ENCODE results near the gene STH.
"Not testable (repeated sequence)": the region's sequence is repeated elsewhere in the genome, so short reads cannot be mapped to it uniquely, and the experiment has no call there.

Gene STH

GRCh38 chr17:46009681-46010596 lies 10.9 kb downstream of the STH start:
- no peak for DNase-seq

DNA sequence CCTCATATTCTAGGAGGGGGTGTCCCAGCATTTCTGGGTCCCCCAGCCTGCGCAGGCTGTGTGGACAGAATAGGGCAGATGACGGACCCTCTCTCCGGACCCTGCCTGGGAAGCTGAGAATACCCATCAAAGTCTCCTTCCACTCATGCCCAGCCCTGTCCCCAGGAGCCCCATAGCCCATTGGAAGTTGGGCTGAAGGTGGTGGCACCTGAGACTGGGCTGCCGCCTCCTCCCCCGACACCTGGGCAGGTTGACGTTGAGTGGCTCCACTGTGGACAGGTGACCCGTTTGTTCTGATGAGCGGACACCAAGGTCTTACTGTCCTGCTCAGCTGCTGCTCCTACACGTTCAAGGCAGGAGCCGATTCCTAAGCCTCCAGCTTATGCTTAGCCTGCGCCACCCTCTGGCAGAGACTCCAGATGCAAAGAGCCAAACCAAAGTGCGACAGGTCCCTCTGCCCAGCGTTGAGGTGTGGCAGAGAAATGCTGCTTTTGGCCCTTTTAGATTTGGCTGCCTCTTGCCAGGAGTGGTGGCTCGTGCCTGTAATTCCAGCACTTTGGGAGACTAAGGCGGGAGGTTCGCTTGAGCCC lies 11.6 kb downstream of the STH start:
- no peak for DNase-seq

DNA sequence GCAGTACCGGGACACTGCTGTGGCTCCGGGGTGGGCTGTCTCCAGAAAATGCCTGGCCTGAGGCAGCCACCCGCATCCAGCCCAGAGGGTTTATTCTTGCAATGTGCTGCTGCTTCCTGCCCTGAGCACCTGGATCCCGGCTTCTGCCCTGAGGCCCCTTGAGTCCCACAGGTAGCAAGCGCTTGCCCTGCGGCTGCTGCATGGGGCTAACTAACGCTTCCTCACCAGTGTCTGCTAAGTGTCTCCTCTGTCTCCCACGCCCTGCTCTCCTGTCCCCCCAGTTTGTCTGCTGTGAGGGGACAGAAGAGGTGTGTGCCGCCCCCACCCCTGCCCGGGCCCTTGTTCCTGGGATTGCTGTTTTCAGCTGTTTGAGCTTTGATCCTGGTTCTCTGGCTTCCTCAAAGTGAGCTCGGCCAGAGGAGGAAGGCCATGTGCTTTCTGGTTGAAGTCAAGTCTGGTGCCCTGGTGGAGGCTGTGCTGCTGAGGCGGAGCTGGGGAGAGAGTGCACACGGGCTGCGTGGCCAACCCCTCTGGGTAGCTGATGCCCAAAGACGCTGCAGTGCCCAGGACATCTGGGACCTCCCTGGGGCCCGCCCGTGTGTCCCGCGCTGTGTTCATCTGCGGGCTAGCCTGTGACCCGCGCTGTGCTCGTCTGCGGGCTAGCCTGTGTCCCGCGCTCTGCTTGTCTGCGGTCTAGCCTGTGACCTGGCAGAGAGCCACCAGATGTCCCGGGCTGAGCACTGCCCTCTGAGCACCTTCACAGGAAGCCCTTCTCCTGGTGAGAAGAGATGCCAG lies 12.9 kb downstream of the STH start:
- no peak for DNase-seq

GRCh38 chr17:46012506-46013079 lies 13.5 kb downstream of the STH start:
- DNase-seq: no peak

DNA sequence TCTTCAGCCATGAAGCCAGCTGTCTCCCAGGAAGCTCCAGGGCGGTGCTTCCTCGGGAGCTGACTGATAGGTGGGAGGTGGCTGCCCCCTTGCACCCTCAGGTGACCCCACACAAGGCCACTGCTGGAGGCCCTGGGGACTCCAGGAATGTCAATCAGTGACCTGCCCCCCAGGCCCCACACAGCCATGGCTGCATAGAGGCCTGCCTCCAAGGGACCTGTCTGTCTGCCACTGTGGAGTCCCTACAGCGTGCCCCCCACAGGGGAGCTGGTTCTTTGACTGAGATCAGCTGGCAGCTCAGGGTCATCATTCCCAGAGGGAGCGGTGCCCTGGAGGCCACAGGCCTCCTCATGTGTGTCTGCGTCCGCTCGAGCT lies 14.1 kb downstream of the STH start:
- no peak for DNase-seq

DNA sequence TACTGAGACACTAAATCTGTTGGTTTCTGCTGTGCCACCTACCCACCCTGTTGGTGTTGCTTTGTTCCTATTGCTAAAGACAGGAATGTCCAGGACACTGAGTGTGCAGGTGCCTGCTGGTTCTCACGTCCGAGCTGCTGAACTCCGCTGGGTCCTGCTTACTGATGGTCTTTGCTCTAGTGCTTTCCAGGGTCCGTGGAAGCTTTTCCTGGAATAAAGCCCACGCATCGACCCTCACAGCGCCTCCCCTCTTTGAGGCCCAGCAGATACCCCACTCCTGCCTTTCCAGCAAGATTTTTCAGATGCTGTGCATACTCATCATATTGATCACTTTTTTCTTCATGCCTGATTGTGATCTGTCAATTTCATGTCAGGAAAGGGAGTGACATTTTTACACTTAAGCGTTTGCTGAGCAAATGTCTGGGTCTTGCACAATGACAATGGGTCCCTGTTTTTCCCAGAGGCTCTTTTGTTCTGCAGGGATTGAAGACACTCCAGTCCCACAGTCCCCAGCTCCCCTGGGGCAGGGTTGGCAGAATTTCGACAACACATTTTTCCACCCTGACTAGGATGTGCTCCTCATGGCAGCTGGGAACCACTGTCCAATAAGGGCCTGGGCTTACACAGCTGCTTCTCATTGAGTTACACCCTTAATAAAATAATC lies 14.6 kb downstream of the STH start:
- DNase-seq: no peak

GRCh38 chr17:46019408-46019925 lies 20.4 kb downstream of the STH start:
- DNase-seq: not testable (repeated sequence)

DNA sequence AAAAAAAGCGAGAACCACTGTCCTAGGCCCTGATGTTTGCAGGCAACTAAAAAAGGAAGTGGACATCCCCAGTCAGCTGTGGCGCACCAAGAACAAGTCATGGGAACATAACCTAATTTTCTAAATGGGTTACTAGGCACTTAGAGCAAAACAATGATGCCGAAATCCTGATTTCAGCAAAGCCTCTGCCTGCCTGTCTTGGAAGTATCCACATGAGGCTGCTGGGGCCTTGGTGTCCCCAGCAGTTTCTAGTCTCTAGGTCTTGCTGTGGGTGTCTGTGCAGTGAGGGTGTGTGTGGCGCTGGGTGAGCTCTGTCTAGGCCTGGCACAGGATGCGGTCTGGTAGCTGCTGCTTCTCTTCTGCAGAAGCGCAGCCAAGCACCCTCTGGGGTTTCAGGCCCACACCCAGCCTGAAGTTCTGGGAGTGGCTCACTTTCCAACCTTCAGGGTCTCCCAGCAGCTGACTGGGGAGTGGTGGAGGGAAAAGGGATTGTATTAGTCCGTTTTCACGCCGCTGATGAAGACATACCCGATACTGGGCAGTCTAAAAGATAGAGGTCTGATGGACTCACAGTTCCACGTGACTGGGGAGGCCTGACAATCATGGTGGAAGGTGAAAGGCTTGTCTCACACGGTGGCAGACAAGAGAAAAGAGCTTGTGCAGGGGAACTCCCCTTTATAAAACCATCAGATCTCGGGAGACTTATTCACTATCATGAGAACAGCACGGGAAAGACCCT lies 21.1 kb downstream of the STH start:
- DNase-seq: peak in 2 of 4 experiments; percentile 12 to 48

DNA sequence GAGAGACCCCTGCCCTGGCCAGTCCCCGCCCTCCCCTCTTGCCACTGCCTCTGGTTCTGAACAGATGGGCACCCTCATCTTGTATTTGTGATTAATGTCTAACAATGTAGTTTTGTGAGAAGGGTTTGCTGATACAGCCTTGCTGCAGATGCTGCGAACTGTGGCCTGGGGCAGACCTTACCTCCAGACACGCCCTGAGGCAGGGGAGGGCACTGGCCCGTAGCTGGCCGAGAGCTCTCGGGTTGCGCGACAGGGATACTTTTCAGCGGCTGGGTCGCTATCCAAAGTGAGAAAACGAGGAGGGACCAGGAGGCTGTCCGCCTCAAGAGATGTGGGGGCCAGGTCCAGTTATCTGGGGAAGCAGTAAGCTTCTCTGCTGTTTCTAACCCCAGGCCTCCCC lies 21.9 kb downstream of the STH start:
- no peak for DNase-seq

DNA sequence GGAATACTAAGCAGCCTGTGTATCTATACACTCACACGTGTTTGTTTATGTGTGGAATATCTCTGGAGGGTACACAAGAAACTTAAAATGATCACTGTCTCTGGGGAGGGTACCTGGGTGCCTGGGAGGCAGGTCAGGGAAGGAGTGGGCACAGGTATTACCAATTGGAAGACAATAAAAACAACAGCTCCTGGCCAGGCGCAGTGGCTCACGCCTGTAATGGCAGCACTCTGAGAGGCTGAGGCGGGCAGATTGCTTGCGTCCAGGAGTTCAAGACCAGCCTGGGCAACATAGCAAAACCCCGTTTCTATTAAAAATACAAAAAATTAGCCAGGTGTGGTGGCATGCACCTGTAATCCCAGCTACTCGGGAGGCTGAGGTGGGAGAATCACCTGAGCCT lies 24.3 kb downstream of the STH start:
- not testable (repeated sequence) for DNase-seq

DNA sequence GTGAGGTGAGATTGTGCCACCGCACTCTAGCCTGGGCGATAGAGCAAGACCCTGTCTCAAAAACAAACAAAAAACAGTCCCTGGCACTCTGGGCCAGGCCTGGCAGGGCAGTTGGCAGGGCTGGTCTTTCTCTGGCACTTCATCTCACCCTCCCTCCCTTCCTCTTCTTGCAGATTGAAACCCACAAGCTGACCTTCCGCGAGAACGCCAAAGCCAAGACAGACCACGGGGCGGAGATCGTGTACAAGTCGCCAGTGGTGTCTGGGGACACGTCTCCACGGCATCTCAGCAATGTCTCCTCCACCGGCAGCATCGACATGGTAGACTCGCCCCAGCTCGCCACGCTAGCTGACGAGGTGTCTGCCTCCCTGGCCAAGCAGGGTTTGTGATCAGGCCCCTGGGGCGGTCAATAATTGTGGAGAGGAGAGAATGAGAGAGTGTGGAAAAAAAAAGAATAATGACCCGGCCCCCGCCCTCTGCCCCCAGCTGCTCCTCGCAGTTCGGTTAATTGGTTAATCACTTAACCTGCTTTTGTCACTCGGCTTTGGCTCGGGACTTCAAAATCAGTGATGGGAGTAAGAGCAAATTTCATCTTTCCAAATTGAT lies 24.8 kb downstream of the STH start:
- no peak for DNase-seq

DNA sequence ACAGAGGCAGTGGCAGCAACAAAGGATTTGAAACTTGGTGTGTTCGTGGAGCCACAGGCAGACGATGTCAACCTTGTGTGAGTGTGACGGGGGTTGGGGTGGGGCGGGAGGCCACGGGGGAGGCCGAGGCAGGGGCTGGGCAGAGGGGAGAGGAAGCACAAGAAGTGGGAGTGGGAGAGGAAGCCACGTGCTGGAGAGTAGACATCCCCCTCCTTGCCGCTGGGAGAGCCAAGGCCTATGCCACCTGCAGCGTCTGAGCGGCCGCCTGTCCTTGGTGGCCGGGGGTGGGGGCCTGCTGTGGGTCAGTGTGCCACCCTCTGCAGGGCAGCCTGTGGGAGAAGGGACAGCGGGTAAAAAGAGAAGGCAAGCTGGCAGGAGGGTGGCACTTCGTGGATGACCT lies 25.5 kb downstream of the STH start:
- DNase-seq: no peak

DNA sequence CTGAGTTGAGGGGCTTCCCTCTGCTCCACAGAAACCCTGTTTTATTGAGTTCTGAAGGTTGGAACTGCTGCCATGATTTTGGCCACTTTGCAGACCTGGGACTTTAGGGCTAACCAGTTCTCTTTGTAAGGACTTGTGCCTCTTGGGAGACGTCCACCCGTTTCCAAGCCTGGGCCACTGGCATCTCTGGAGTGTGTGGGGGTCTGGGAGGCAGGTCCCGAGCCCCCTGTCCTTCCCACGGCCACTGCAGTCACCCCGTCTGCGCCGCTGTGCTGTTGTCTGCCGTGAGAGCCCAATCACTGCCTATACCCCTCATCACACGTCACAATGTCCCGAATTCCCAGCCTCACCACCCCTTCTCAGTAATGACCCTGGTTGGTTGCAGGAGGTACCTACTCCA lies 26.0 kb downstream of the STH start:
- DNase-seq: no peak

GRCh38 chr17:46025510-46026165 lies 26.6 kb downstream of the STH start:
- no peak for DNase-seq

DNA sequence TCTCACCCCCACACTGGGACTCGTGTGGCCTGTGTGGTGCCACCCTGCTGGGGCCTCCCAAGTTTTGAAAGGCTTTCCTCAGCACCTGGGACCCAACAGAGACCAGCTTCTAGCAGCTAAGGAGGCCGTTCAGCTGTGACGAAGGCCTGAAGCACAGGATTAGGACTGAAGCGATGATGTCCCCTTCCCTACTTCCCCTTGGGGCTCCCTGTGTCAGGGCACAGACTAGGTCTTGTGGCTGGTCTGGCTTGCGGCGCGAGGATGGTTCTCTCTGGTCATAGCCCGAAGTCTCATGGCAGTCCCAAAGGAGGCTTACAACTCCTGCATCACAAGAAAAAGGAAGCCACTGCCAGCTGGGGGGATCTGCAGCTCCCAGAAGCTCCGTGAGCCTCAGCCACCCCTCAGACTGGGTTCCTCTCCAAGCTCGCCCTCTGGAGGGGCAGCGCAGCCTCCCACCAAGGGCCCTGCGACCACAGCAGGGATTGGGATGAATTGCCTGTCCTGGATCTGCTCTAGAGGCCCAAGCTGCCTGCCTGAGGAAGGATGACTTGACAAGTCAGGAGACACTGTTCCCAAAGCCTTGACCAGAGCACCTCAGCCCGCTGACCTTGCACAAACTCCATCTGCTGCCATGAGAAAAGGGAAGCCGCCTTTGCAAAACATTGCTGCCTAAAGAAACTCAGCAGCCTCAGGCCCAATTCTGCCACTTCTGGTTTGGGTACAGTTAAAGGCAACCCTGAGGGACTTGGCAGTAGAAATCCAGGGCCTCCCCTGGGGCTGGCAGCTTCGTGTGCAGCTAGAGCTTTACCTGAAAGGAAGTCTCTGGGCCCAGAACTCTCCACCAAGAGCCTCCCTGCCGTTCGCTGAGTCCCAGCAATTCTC lies 27.4 kb downstream of the STH start:
- no peak for DNase-seq

DNA sequence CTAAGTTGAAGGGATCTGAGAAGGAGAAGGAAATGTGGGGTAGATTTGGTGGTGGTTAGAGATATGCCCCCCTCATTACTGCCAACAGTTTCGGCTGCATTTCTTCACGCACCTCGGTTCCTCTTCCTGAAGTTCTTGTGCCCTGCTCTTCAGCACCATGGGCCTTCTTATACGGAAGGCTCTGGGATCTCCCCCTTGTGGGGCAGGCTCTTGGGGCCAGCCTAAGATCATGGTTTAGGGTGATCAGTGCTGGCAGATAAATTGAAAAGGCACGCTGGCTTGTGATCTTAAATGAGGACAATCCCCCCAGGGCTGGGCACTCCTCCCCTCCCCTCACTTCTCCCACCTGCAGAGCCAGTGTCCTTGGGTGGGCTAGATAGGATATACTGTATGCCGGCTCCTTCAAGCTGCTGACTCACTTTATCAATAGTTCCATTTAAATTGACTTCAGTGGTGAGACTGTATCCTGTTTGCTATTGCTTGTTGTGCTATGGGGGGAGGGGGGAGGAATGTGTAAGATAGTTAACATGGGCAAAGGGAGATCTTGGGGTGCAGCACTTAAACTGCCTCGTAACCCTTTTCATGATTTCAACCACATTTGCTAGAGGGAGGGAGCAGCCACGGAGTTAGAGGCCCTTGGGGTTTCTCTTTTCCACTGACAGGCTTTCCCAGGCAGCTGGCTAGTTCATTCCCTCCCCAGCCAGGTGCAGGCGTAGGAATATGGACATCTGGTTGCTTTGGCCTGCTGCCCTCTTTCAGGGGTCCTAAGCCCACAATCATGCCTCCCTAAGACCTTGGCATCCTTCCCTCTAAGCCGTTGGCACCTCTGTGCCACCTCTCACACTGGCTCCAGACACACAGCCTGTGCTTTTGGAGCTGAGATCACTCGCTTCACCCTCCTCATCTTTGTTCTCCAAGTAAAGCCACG lies 28.3 kb downstream of the STH start:
- DNase-seq: no peak

DNA sequence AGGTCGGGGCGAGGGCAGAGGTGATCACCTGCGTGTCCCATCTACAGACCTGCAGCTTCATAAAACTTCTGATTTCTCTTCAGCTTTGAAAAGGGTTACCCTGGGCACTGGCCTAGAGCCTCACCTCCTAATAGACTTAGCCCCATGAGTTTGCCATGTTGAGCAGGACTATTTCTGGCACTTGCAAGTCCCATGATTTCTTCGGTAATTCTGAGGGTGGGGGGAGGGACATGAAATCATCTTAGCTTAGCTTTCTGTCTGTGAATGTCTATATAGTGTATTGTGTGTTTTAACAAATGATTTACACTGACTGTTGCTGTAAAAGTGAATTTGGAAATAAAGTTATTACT lies 28.9 kb downstream of the STH start:
- DNase-seq: no peak

DNA sequence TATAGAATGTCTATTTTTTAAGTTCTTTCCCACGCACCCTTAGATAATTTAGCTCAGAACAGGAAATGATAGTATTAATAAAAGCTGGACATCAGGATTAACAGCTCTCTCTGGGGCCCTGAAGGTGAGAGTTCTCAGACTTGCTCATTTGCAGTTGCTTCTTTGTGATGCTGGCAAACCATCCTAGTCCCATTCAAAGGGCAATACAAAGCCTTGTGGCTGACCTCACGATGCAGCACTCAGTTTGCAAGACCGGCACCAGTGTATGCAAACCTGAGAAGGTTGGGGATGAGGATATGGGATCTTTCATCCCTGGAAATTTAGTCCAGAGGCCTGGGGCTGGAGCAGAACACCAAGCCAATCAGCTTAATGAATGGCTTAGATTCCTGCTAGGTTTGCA lies 29.3 kb downstream of the STH start:
- DNase-seq: no peak
